HCT116 (cell line): Measurements from ENCODE around the gene TXNL1. TPM values are rescaled to one million over a fixed set of nuclear protein-coding genes. Genes with fewer than 3 reads are reported as not detected.

Experiments
- ATAC-seq: fragments of 200-7000 bp; cut with Tn5 transposase; 2 replicates; pipeline ENCODE4 v1.9.1; 2020; ENCODE audit warnings: mild to moderate bottlenecking, moderate library complexity
- BruUV-seq: library from RNA; stranded (reverse); fragments of 400-500 nt; replicated peaks from 2 replicates; lab custom pipeline; 2021; lab: Mats Ljungman, UMichigan
- CTCF ChIA-PET: fragments of 300-600 bp; sonication (Branson Sonifier 250); formaldehyde crosslinking; loops from one replicate; lab custom pipeline; 2021; ENCODE audit warnings: antibody characterized with exemption; lab: Charles Lee
- POLR2A ChIA-PET: fragments of 300-600, 350-600 bp; sonication (Branson Sonifier 250); formaldehyde crosslinking; loops from one replicate; lab custom pipeline; 2021; ENCODE audit warnings: antibody characterized with exemption; lab: Charles Lee
- RAD21 ChIA-PET, 2 experiments: fragments of 300-600 bp; sonication (Branson Sonifier 250); formaldehyde crosslinking; loops; one replicate each; lab custom pipeline; 2023; ENCODE audit warnings: low total read pairs in 2 of 2; ENCODE audit not compliant: uncharacterized antibody in 2 of 2, unreplicated experiment in 2 of 2, low non-redundant PET in 1 of 2; lab: Charles Lee
- DNase-seq: peaks from one replicate; pipeline ENCODE4 v3.0.0-alpha.2; 2010; ENCODE audit warnings: low read depth, low spot score
- H2AFZ ChIP-seq: fragments of 200-600 bp; shearing (Covaris generic), sonication (generic); 2 replicates; pipeline ENCODE4 v1.6.1; 2017; ENCODE audit warnings: low read depth, mixed run types, mixed read lengths, antibody characterized with exemption, low read length; ENCODE audit not compliant: poor library complexity, severe bottlenecking
- H3K27ac ChIP-seq: 2 replicates; pipeline ENCODE4 v1.5.1; 2012; ENCODE audit warnings: low read depth, low read length
- H3K27me3 ChIP-seq: fragments of 200-600 bp; sonication (generic); 2 replicates; pipeline ENCODE4 v1.6.1; 2016; ENCODE audit warnings: mixed run types, low read length, mixed read lengths; ENCODE audit not compliant: insufficient read depth
- H3K36me3 ChIP-seq, 2 experiments: fragments of 200-500 bp in 1 of 2; fragments of 200-600 bp in 1 of 2; sonication (Bioruptor generic) in 1 of 2; sonication (generic) in 1 of 2; 2 replicates each; pipeline versions ENCODE4 v1.5.1 to v1.6.1; 2014 to 2016; ENCODE audit warnings: low read length in 2 of 2, inconsistent platforms in 1 of 2, mixed read lengths in 1 of 2, mixed run types in 1 of 2; ENCODE audit not compliant: insufficient read depth in 2 of 2, control insufficient read depth in 1 of 2
- H3K4me1 ChIP-seq, 2 experiments: fragments of 200-600 bp in 1 of 2; sonication (generic) in 1 of 2; 2 replicates each; pipeline versions ENCODE4 v1.5.1 to v1.6.1; 2012 to 2017; ENCODE audit warnings: low read length in 2 of 2, inconsistent platforms in 1 of 2, mild to moderate bottlenecking in 1 of 2, mixed read lengths in 1 of 2, mixed run types in 1 of 2, moderate library complexity in 1 of 2; ENCODE audit not compliant: insufficient read depth in 2 of 2, control insufficient read depth in 1 of 2
- H3K4me2 ChIP-seq: fragments of 200-600 bp; sonication (generic); 2 replicates; pipeline ENCODE4 v1.6.1; 2017; ENCODE audit warnings: mixed run types, low read length, mixed read lengths
- H3K4me3 ChIP-seq, 2 experiments: fragments of 200-600 bp in 1 of 2; sonication (generic) in 1 of 2; replicated peaks in 1 of 2; 2 replicates each; pipeline ENCODE4 v1.5.1; 2011 to 2016; ENCODE audit warnings: low read length in 2 of 2, control low read depth in 1 of 2, low read depth in 1 of 2, mild to moderate bottlenecking in 1 of 2, mixed read lengths in 1 of 2, mixed run types in 1 of 2
- H3K79me2 ChIP-seq: fragments of 200-600 bp; sonication (generic); 2 replicates; pipeline ENCODE4 v1.6.1; 2017; ENCODE audit warnings: mild to moderate bottlenecking, mixed run types, low read length, moderate library complexity, mixed read lengths; ENCODE audit not compliant: insufficient read depth
- H3K9ac ChIP-seq: fragments of 200-600 bp; sonication (generic); 2 replicates; pipeline ENCODE4 v1.6.1; 2016; ENCODE audit warnings: low read length, mixed read lengths
- H3K9me2 ChIP-seq: fragments of 200-600 bp; sonication (generic), shearing (Covaris generic); 2 replicates; pipeline ENCODE4 v1.6.1; 2017; ENCODE audit warnings: mixed run types, mild to moderate bottlenecking, moderate library complexity; ENCODE audit not compliant: insufficient read depth
- H3K9me3 ChIP-seq, 2 experiments: fragments of 200-500 bp in 1 of 2; fragments of 200-600 bp in 1 of 2; sonication (Bioruptor generic) in 1 of 2; sonication (generic) in 1 of 2; 2 replicates each; pipeline ENCODE4 v1.6.1; 2014 to 2017; ENCODE audit warnings: low read length in 2 of 2, mixed read lengths in 2 of 2, inconsistent platforms in 1 of 2, low read depth in 1 of 2, mild to moderate bottlenecking in 1 of 2, mixed run types in 1 of 2, moderate library complexity in 1 of 2; ENCODE audit not compliant: control insufficient read depth in 1 of 2, insufficient read depth in 1 of 2
- H4K20me1 ChIP-seq: fragments of 200-600 bp; sonication (generic), shearing (Covaris generic); 2 replicates; pipeline ENCODE4 v1.6.1; 2017; ENCODE audit warnings: mixed run types, mild to moderate bottlenecking, moderate library complexity; ENCODE audit not compliant: insufficient read depth
- CBX3 ChIP-seq: IDR thresholded peaks from 2 replicates; pipeline ENCODE4 v1.6.1; 2012; ENCODE audit warnings: low read depth
- CEBPB ChIP-seq: IDR thresholded peaks from 2 replicates; pipeline ENCODE4 v1.6.1; 2012; ENCODE audit warnings: low read depth
- EGR1 ChIP-seq: IDR thresholded peaks from 2 replicates; pipeline ENCODE4 v1.6.1; 2012; ENCODE audit warnings: low read depth
- ELF1 ChIP-seq: IDR thresholded peaks from 2 replicates; pipeline ENCODE4 v1.6.1; 2012; ENCODE audit warnings: low read depth, borderline replicate concordance
- EZH2 ChIP-seq: fragments of 200-600 bp; sonication (generic); IDR thresholded peaks from 2 replicates; pipeline ENCODE4 v1.6.1; 2017; ENCODE audit warnings: antibody characterized with exemption, mixed run types
- FOSL1 ChIP-seq: IDR thresholded peaks from 2 replicates; pipeline ENCODE4 v1.6.1; 2012; ENCODE audit warnings: low read depth
- POLR2A ChIP-seq: IDR thresholded peaks from 2 replicates; pipeline ENCODE4 v1.7.0; 2011; ENCODE audit warnings: borderline replicate concordance; ENCODE audit not compliant: insufficient read depth, insufficient read length; ENCODE audit errors: extremely low read depth
- POLR2AphosphoS5 ChIP-seq: IDR thresholded peaks from 2 replicates; pipeline ENCODE4 v1.6.1; 2011; ENCODE audit warnings: mild to moderate bottlenecking, low read depth, low read length, moderate library complexity
- RAD21 ChIP-seq: IDR thresholded peaks from 2 replicates; pipeline ENCODE4 v1.6.1; 2012; ENCODE audit warnings: low read depth, mild to moderate bottlenecking
- SP1 ChIP-seq: IDR thresholded peaks from 2 replicates; pipeline ENCODE4 v1.6.1; 2012; ENCODE audit warnings: low read depth
- TCF7L2 ChIP-seq: IDR thresholded peaks from 2 replicates; pipeline ENCODE4 v1.7.0; 2011; ENCODE audit warnings: borderline replicate concordance, inconsistent platforms; ENCODE audit not compliant: insufficient read depth, insufficient read length; ENCODE audit errors: extremely low read depth
- YY1 ChIP-seq: IDR thresholded peaks from 2 replicates; pipeline ENCODE4 v1.6.1; 2011; ENCODE audit warnings: low read length, low read depth, moderate library complexity, mild to moderate bottlenecking; ENCODE audit not compliant: insufficient replicate concordance; ENCODE audit errors: extremely low read depth
- ZFX ChIP-seq: fragments of 450-650 bp; IDR thresholded peaks from 2 replicates; pipeline ENCODE4 v1.6.1; 2017
- ZNF274 ChIP-seq: fragments of 200-500 bp; sonication (Bioruptor generic); IDR thresholded peaks from 2 replicates; pipeline ENCODE4 v1.6.1; 2014; ENCODE audit warnings: mild to moderate bottlenecking, low read depth, low read length, inconsistent platforms
- intact Hi-C: fragments of 100-400 bp; cut with micrococcal nuclease; formaldehyde crosslinking; loops from 2 replicates; pipeline ENCODE4 v1.10.0; 2022
- total RNA-seq: library from RNA; stranded (reverse); gene quantifications from one replicate; pipeline ENCODE4 v1.2.1, GENCODE V29; 2021; ENCODE audit not compliant: unreplicated experiment
- TF ChIP-seq, protein P1 (sequence below): IDR thresholded peaks from 2 replicates; pipeline ENCODE4 v1.6.1; 2011; ENCODE audit warnings: mild to moderate bottlenecking, low read length, moderate library complexity; ENCODE audit not compliant: insufficient replicate concordance; ENCODE audit errors: extremely low read depth
- TF ChIP-seq, protein P2 (sequence below): IDR thresholded peaks from 2 replicates; pipeline ENCODE4 v1.6.1; 2012
- TF ChIP-seq, protein P3 (sequence below): IDR thresholded peaks from 2 replicates; pipeline ENCODE4 v1.6.1; 2012; ENCODE audit warnings: low read depth
- TF ChIP-seq, protein P4 (sequence below): IDR thresholded peaks from 2 replicates; pipeline ENCODE4 v1.6.1; 2012

TXNL1 gene
- total RNA-seq, 1 experiment from 2014 or later: 86.5 TPM

DNA sequence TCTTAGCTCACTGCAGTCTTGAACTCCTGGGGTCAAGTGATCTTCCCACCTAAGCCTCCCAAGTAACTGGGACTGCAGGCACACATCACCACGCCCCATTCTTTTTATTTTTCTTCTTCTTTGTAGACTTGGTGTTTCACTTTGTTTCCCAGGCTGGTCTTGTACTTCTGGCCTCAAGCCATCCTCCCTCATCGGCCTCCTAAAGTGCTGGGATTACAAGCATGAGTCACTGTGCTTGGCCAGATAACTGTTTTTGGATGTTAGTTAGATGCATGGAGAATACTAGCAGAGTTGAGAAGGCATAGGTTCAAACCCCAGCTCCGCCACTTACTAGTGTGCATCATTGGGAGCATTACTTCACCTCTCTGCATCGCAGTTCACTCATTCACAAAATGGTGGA, 88.3 kb downstream of the TXNL1 start:
- Histone ChIP-seq H3K27me3 (no peaks in the 10 kb centered on the region; the same call in 1 of the 2 replicates), H3K4me3 (no peak overlapping the region), H2AFZ (no peak overlapping the region), H3K9me2 (no peaks in the 10 kb centered on the region), H3K4me1 (no peaks in the 10 kb centered on the region), H3K9ac (no peak overlapping the region), H3K4me2 (no peak overlapping the region), H4K20me1 (no peaks in the 10 kb centered on the region), H3K9me3 (no peaks in the 10 kb centered on the region), H3K27ac (no peak overlapping the region), H3K79me2 (no peaks in the 10 kb centered on the region), H3K36me3 (no peaks in the 10 kb centered on the region)
- ChIA-PET CTCF (no interaction called here), POLR2A (no interaction called here), RAD21 (no interaction called here)
- BruUV-seq: no TSS peak
- no peak for ATAC-seq
- TF ChIP-seq, protein P1, sequence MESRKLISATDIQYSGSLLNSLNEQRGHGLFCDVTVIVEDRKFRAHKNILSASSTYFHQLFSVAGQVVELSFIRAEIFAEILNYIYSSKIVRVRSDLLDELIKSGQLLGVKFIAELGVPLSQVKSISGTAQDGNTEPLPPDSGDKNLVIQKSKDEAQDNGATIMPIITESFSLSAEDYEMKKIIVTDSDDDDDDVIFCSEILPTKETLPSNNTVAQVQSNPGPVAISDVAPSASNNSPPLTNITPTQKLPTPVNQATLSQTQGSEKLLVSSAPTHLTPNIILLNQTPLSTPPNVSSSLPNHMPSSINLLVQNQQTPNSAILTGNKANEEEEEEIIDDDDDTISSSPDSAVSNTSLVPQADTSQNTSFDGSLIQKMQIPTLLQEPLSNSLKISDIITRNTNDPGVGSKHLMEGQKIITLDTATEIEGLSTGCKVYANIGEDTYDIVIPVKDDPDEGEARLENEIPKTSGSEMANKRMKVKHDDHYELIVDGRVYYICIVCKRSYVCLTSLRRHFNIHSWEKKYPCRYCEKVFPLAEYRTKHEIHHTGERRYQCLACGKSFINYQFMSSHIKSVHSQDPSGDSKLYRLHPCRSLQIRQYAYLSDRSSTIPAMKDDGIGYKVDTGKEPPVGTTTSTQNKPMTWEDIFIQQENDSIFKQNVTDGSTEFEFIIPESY: no peak
- TF ChIP-seq POLR2AphosphoS5: no peak
- no peak for TF ChIP-seq EGR1
- TF ChIP-seq FOSL1: no peak
- TF ChIP-seq, protein P2, sequence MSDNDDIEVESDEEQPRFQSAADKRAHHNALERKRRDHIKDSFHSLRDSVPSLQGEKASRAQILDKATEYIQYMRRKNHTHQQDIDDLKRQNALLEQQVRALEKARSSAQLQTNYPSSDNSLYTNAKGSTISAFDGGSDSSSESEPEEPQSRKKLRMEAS: no peak
- TF ChIP-seq ELF1: no peak
- no peak for TF ChIP-seq CBX3
- TF ChIP-seq, protein P3, sequence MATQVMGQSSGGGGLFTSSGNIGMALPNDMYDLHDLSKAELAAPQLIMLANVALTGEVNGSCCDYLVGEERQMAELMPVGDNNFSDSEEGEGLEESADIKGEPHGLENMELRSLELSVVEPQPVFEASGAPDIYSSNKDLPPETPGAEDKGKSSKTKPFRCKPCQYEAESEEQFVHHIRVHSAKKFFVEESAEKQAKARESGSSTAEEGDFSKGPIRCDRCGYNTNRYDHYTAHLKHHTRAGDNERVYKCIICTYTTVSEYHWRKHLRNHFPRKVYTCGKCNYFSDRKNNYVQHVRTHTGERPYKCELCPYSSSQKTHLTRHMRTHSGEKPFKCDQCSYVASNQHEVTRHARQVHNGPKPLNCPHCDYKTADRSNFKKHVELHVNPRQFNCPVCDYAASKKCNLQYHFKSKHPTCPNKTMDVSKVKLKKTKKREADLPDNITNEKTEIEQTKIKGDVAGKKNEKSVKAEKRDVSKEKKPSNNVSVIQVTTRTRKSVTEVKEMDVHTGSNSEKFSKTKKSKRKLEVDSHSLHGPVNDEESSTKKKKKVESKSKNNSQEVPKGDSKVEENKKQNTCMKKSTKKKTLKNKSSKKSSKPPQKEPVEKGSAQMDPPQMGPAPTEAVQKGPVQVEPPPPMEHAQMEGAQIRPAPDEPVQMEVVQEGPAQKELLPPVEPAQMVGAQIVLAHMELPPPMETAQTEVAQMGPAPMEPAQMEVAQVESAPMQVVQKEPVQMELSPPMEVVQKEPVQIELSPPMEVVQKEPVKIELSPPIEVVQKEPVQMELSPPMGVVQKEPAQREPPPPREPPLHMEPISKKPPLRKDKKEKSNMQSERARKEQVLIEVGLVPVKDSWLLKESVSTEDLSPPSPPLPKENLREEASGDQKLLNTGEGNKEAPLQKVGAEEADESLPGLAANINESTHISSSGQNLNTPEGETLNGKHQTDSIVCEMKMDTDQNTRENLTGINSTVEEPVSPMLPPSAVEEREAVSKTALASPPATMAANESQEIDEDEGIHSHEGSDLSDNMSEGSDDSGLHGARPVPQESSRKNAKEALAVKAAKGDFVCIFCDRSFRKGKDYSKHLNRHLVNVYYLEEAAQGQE: no peak
- no peak for TF ChIP-seq ZFX
- TF ChIP-seq CEBPB: no peak
- TF ChIP-seq, protein P4, sequence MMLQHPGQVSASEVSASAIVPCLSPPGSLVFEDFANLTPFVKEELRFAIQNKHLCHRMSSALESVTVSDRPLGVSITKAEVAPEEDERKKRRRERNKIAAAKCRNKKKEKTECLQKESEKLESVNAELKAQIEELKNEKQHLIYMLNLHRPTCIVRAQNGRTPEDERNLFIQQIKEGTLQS: no peak
- no peak for TF ChIP-seq YY1
- no peak for TF ChIP-seq POLR2A
- no peak for TF ChIP-seq ZNF274
- TF ChIP-seq SP1: no peak
- TF ChIP-seq RAD21: no peak
- no peak for TF ChIP-seq EZH2
- no peak for TF ChIP-seq TCF7L2
- intact Hi-C loops: no loop called here
- DNase-seq: no peak
